ENCODE measurements around the gene PRSS38. TPM values are rescaled to one million over a fixed set of nuclear protein-coding genes. Genes with fewer than 3 reads are reported as not detected.
A peak's percentile ranks its signal among the peaks of the same experiment; 100 is the strongest.

Gene PRSS38
- total and polyA plus RNA-seq, 4 donors: not detected

DNA sequence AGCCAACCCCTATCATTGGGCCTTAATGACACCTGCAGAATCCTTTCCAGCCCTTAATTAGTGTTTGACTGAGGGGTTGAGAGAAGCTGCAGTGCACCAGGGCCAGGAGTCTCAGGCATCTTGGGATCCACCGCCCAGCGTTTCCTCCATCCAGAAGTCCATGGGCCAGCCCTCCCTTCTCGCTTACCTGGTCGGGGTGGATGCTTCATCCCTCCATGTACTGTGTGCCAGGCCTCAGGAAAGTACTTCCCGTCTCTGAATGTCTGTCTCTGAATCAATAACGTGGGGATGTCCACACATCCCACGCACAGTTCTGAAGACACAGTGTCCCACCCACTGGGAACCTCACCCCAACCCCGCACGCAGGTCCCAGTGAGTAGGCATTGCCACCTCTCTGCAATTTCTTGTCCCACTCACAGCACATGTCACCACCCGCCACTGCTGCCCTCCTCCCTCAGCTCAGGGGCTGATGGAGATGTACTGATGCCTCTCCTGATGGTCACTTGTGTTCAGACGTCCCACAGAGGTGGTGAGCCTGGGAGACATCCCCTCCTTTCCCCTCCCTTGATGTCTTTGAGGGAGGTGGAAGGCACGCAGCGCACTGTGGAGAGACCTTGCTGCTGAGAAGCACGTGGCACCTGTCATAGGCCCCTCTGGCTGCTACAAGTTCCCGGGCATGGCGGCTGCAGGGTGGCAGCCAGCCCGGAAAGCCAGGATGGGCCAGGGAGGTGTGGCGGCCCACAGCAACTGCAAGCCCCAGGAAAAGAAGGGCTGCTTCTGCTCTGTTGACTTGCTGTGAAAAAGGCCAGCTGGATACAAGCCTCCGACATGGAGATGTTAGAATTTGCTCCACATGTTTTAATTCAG is 29.4 kb upstream of the PRSS38 start:
- peaks cover 0 to 28% (median 11%) of the 10 kb centered on the region in 5 donors for H3K4me1 ChIP-seq (ENCODE audit: control insufficient read depth in 5 of 5, insufficient read depth in 5 of 5, low read length in 5 of 5)
- DNase-seq (peak in 1 of 3 donors; percentile 7), ATAC-seq (ENCODE audit: insufficient read depth, low FRiP score) (no peak)
- H3K4me3 ChIP-seq: no peak overlapping the region
- peaks cover 0 to 8% (median 8%) of the 10 kb centered on the region in 3 donors for H3K27me3 ChIP-seq (ENCODE audit: control insufficient read depth in 3 of 3, insufficient read depth in 3 of 3, low read length in 2 of 3)
- H3K9me3 ChIP-seq (ENCODE audit: control insufficient read depth in 4 of 4, insufficient read depth in 3 of 4, low read length in 3 of 4): no peaks in the 10 kb centered on the region
- TF ChIP-seq, protein P1, sequence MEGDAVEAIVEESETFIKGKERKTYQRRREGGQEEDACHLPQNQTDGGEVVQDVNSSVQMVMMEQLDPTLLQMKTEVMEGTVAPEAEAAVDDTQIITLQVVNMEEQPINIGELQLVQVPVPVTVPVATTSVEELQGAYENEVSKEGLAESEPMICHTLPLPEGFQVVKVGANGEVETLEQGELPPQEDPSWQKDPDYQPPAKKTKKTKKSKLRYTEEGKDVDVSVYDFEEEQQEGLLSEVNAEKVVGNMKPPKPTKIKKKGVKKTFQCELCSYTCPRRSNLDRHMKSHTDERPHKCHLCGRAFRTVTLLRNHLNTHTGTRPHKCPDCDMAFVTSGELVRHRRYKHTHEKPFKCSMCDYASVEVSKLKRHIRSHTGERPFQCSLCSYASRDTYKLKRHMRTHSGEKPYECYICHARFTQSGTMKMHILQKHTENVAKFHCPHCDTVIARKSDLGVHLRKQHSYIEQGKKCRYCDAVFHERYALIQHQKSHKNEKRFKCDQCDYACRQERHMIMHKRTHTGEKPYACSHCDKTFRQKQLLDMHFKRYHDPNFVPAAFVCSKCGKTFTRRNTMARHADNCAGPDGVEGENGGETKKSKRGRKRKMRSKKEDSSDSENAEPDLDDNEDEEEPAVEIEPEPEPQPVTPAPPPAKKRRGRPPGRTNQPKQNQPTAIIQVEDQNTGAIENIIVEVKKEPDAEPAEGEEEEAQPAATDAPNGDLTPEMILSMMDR (IDR thresholded peaks at IDR 0.05; ENCODE audit: control extremely low read depth, extremely low read depth): no peak
- H3K9ac ChIP-seq (ENCODE audit: insufficient read depth in 1 of 2, low read length in 2 of 2): no peak overlapping the region
- WGBS, 2 donors: 59 to 74% methylated on average over 19 of the region's 19 CpGs
- peaks cover 0 to 7% (median 0%) of the 10 kb centered on the region in 4 donors for H3K36me3 ChIP-seq (ENCODE audit: control insufficient read depth in 4 of 4, insufficient read depth in 4 of 4, low read length in 4 of 4)
- no peak overlapping the region for H3K27ac ChIP-seq (ENCODE audit: low read depth in 1 of 2, low read length in 1 of 2)

DNA sequence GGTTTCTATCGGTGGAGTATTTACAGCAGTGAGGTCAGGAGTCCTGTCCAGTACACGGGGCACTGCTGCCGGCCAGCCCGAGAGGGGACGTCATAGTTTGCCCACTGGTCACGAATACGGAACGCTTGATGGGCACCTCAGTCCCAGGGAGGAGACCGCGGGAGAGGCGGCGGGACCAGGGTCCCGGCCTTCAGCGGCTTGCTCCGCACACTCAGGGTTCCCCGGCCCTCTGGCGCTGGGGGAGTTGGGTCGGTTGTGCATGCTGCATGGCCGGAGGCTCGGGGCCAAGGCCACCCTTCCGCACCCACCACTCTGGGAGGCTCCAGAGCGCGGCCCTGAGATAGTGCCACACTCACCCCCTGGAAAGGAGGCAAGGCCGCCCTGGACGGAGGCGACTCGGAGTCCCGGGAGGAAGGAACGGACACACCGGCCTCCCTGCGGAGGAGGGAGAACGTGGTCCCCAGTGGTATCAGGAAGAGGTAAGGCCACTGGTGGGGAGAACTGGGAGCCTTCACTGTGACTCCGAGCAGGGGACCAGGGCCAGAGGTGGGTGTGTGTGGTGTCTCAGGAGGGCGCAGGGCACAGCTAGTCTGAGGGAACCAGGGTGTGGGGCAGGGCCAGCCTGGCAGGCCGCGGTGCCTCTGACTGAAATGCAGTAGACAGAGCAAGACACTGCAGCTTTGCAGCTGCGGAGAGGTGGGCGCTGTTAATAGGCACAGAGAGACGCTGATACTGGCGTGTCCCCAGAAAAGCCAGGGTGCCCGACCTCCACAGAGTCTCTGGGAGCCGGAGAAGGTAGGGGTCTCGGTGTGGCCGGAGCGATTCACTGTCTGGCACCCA is 28.6 kb upstream of the PRSS38 start:
- Histone ChIP-seq H3K27ac (ENCODE audit: low read depth in 1 of 2, low read length in 1 of 2) (peak overlapping the region in 1 of 2 donors; percentile 66), H3K9ac (ENCODE audit: insufficient read depth in 1 of 2, low read length in 2 of 2) (peak overlapping the region; percentile 9 to 49), H3K4me3 (no peak overlapping the region), H3K4me1 (ENCODE audit: control insufficient read depth in 5 of 5, insufficient read depth in 5 of 5, low read length in 5 of 5) (peaks cover 0 to 34% (median 11%) of the 10 kb centered on the region in 5 donors), H3K9me3 (ENCODE audit: control insufficient read depth in 4 of 4, insufficient read depth in 3 of 4, low read length in 3 of 4) (no peaks in the 10 kb centered on the region), H3K36me3 (ENCODE audit: control insufficient read depth in 4 of 4, insufficient read depth in 4 of 4, low read length in 4 of 4) (peaks cover 0 to 4% (median 0%) of the 10 kb centered on the region in 4 donors), H3K27me3 (ENCODE audit: control insufficient read depth in 3 of 3, insufficient read depth in 3 of 3, low read length in 2 of 3) (peaks cover 0 to 8% (median 8%) of the 10 kb centered on the region in 3 donors)
- ATAC-seq (ENCODE audit: insufficient read depth, low FRiP score) (no peak), DNase-seq (no peak)
- 27 to 39% methylated on average over 44 to 45 of the region's 45 CpGs for WGBS, 2 donors
- TF ChIP-seq, protein P1 (IDR thresholded peaks at IDR 0.05; ENCODE audit: control extremely low read depth, extremely low read depth): no peak

DNA sequence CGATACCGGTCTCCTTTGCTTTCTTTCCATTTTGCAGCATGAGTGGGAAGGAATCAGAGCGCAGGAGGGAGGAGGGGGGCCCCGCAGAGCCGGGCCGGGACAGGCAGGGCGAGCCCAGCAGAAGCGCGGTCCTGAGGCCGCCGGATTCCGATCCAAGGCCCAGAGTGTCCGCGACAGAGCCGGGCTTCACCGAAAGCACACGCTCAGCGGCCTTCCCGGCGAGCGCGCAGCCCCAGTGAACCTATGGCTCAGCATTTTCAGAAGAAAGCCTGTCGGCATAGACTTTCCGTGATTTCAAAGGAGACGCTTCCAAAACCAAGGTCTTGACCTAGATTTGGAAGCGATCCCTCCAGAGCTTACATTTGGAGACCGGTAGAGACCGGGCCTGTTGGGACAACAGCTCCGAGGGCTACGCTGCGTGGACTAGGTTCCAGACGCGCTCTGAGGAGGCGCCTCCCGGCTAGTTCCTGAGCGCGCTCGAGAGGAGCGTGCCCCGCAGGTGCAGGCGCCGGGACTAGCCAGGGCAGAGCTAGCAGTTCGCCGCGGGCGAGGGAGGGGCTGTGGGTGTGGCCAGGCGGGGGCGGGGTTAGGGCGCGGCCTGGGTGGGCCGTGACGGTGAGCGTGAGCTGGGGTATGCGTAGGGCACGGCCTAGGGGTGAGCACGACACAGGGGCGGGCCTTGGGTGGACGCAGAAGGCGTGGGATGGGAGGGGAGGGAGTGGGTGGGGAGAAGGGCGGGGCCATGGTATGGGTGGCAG is 27.8 kb upstream of the PRSS38 start:
- ATAC-seq (ENCODE audit: insufficient read depth, low FRiP score) (peak; percentile 97), DNase-seq (peak; percentile 80 to 92 (median 90))
- Histone ChIP-seq H3K9ac (ENCODE audit: insufficient read depth in 1 of 2, low read length in 2 of 2) (peak overlapping the region; percentile 9 to 49), H3K36me3 (ENCODE audit: control insufficient read depth in 4 of 4, insufficient read depth in 4 of 4, low read length in 4 of 4) (no peaks in the 10 kb centered on the region), H3K4me3 (peak overlapping the region; percentile 32), H3K9me3 (ENCODE audit: control insufficient read depth in 4 of 4, insufficient read depth in 3 of 4, low read length in 3 of 4) (no peaks in the 10 kb centered on the region), H3K27me3 (ENCODE audit: control insufficient read depth in 3 of 3, insufficient read depth in 3 of 3, low read length in 2 of 3) (peaks cover 0 to 8% (median 8%) of the 10 kb centered on the region in 3 donors), H3K27ac (ENCODE audit: low read depth in 1 of 2, low read length in 1 of 2) (peak overlapping the region in 1 of 2 donors; percentile 66), H3K4me1 (ENCODE audit: control insufficient read depth in 5 of 5, insufficient read depth in 5 of 5, low read length in 5 of 5) (peaks cover 0 to 42% (median 13%) of the 10 kb centered on the region in 5 donors)
- TF ChIP-seq, protein P1 (IDR thresholded peaks at IDR 0.05; ENCODE audit: control extremely low read depth, extremely low read depth): no peak
- WGBS, 2 donors: 0 to 1% methylated on average over 60 of the region's 60 CpGs

Measured in lung (tissue), 12 donors.